Endothelial cell of umbilical vein (primary cell): ENCODE results near the gene SERPINA3. TPM values are rescaled to one million over a fixed set of nuclear protein-coding genes. Genes with fewer than 3 reads are reported as not detected.

Experiments used
- BruUV-seq: library from RNA; stranded (reverse); fragments of 400-500 nt; replicated peaks from 2 replicates; lab custom pipeline; 2021; lab: Mats Ljungman, UMichigan
- CTCF ChIA-PET: fragments of 300-600, 350-600 bp; sonication (Branson Sonifier 250); formaldehyde crosslinking; loops from one replicate; lab custom pipeline; 2021; ENCODE audit warnings: antibody characterized with exemption, inconsistent platforms; lab: Charles Lee
- POLR2A ChIA-PET: fragments of 300-600, 350-600 bp; sonication (Branson Sonifier 250); formaldehyde crosslinking; loops from one replicate; lab custom pipeline; 2021; ENCODE audit warnings: antibody characterized with exemption, inconsistent platforms; lab: Charles Lee
- DNase-seq: peaks from one replicate; pipeline ENCODE4 v3.0.0-alpha.2; 2011; ENCODE audit warnings: low read depth, low spot score
- FAIRE-seq: peaks from 2 replicates; lab custom pipeline; 2011; peaks lifted over from hg19 to GRCh38; lab: Jason Lieb, UNC
- H2AFZ ChIP-seq: 2 replicates; pipeline ENCODE4 v1.6.0; 2012; ENCODE audit warnings: low read depth, low read length, control low read depth, inconsistent platforms
- H3K27ac ChIP-seq: 2 replicates; pipeline ENCODE4 v1.5.1; 2011; ENCODE audit warnings: low read depth, mild to moderate bottlenecking, control low read depth, low read length, moderate library complexity; ENCODE audit not compliant: insufficient read depth
- H3K27me3 ChIP-seq, 2 experiments: 2 replicates each; pipeline versions ENCODE4 v1.6.0 to v1.6.1; 2011; ENCODE audit warnings: low read length in 2 of 2, mixed read lengths in 1 of 2; ENCODE audit not compliant: control insufficient read depth in 2 of 2, insufficient read depth in 2 of 2
- H3K36me3 ChIP-seq, 2 experiments: 2 replicates in 1 of 2; 3 replicates in 1 of 2; pipeline ENCODE4 v1.5.1; 2011; ENCODE audit warnings: low read length in 2 of 2, mild to moderate bottlenecking in 1 of 2, moderate library complexity in 1 of 2; ENCODE audit not compliant: control insufficient read depth in 2 of 2, insufficient read depth in 2 of 2; ENCODE audit errors: extremely low read depth in 1 of 2
- H3K4me1 ChIP-seq: 3 replicates; pipeline ENCODE4 v1.5.1; 2011; ENCODE audit warnings: mild to moderate bottlenecking, low read length; ENCODE audit not compliant: control insufficient read depth, insufficient read depth; ENCODE audit errors: extremely low read depth
- H3K4me2 ChIP-seq: 2 replicates; pipeline ENCODE4 v1.6.1; 2011; ENCODE audit warnings: low read length, control low read depth, mixed read lengths; ENCODE audit not compliant: insufficient read depth
- H3K4me3 ChIP-seq, 3 experiments: fragments of 200-600 bp in 1 of 3; sonication (generic), shearing (Covaris generic) in 1 of 3; replicated peaks in 1 of 3; 2 replicates each; pipeline ENCODE4 v1.5.1; 2011 to 2016; ENCODE audit warnings: control low read depth in 3 of 3, low read length in 3 of 3, mild to moderate bottlenecking in 2 of 3, inconsistent platforms in 1 of 3, low read depth in 1 of 3, moderate library complexity in 1 of 3; ENCODE audit not compliant: insufficient read depth in 1 of 3
- H3K79me2 ChIP-seq: 2 replicates; pipeline ENCODE4 v1.6.0; 2012; ENCODE audit warnings: low read length, inconsistent platforms; ENCODE audit not compliant: control insufficient read depth, insufficient read depth
- H3K9ac ChIP-seq: replicated peaks from 2 replicates; pipeline ENCODE3; 2011; ENCODE audit warnings: low read length, control low read depth; ENCODE audit not compliant: insufficient read depth; ENCODE audit errors: extremely low read depth
- H3K9me1 ChIP-seq: replicated peaks from 3 replicates; pipeline ENCODE4 v1.6.0; 2011; ENCODE audit warnings: mild to moderate bottlenecking, low read length; ENCODE audit not compliant: control insufficient read depth, insufficient read depth; ENCODE audit errors: extremely low read depth
- H3K9me3 ChIP-seq: replicated peaks from 2 replicates; pipeline ENCODE4 v1.5.1; 2012; ENCODE audit warnings: low read length, inconsistent platforms; ENCODE audit not compliant: control insufficient read depth, insufficient read depth
- H4K20me1 ChIP-seq: replicated peaks from 2 replicates; pipeline ENCODE3; 2011; ENCODE audit warnings: mild to moderate bottlenecking, low read length; ENCODE audit not compliant: control insufficient read depth, insufficient read depth; ENCODE audit errors: extremely low read depth
- EZH2 ChIP-seq: IDR thresholded peaks from 2 replicates; pipeline ENCODE4 v1.6.1; 2012; ENCODE audit warnings: borderline replicate concordance, low read depth, mild to moderate bottlenecking, moderate library complexity, low read length, inconsistent platforms; ENCODE audit not compliant: severe bottlenecking
- FOS ChIP-seq: IDR thresholded peaks from 2 replicates; pipeline ENCODE4 v1.6.1; 2011; ENCODE audit warnings: mild to moderate bottlenecking, low read length, moderate library complexity, borderline replicate concordance; ENCODE audit not compliant: insufficient read depth
- GATA2 ChIP-seq: IDR thresholded peaks from 2 replicates; pipeline ENCODE4 v1.7.0; 2011; ENCODE audit warnings: low read depth, mild to moderate bottlenecking, moderate library complexity, mixed read lengths, low read length; ENCODE audit not compliant: insufficient read length, insufficient read depth
- JUN ChIP-seq: IDR thresholded peaks from 2 replicates; pipeline ENCODE4 v1.6.1; 2011; ENCODE audit warnings: borderline replicate concordance, low read depth; ENCODE audit not compliant: insufficient read length, insufficient read depth
- MYC ChIP-seq: IDR thresholded peaks from one replicate; pipeline ENCODE4 v1.6.1; 2011; ENCODE audit warnings: mild to moderate bottlenecking, low read depth, low read length
- POLR2A ChIP-seq: IDR thresholded peaks from 2 replicates; pipeline ENCODE4 v1.6.1; 2012; ENCODE audit warnings: low read depth, mild to moderate bottlenecking, control low read depth, low read length
- POLR2AphosphoS5 ChIP-seq: IDR thresholded peaks from 2 replicates; pipeline ENCODE4 v1.6.1; 2012; ENCODE audit warnings: low read depth, mild to moderate bottlenecking, control low read depth, low read length, moderate library complexity; ENCODE audit not compliant: insufficient read depth
- dilution Hi-C: fragments of 300-500 bp; cut with MboI; formaldehyde crosslinking; loops from one replicate; pipeline ENCODE4 v1.15.0; 2019; ENCODE audit warnings: low sequenced_read_pairs; ENCODE audit not compliant: extremely low pct_ligation_motif_present
- intact Hi-C: fragments of 100-400 bp; cut with micrococcal nuclease; formaldehyde crosslinking; loops from one replicate; pipeline ENCODE4 v1.10.0; 2022
- polyA plus RNA-seq, 4 experiments: library from polyadenylated mRNA; depleted of rRNA in 3 of 4; stranded (reverse) in 3 of 4; unstranded in 1 of 4; fragments of >200 nt; gene quantifications; 2 replicates each; pipeline versions ENCODE4 v1.2.1 to v1.2.3, GENCODE V29; 2011 to 2012; ENCODE audit warnings: missing spikeins in 1 of 4
- total RNA-seq: library from RNA; stranded (reverse); gene quantifications from 2 replicates; pipeline ENCODE4 v1.2.3, GENCODE V29; 2021
- TF ChIP-seq, protein P1 (sequence below), 2 donors: IDR thresholded peaks; 1 replicate in 1 of 2; 2 replicates in 1 of 2; pipeline ENCODE4 v1.5.1; 2011; ENCODE audit warnings: low read length in 2 of 2, mild to moderate bottlenecking in 2 of 2, moderate library complexity in 2 of 2, control low read depth in 1 of 2, inconsistent platforms in 1 of 2, low read depth in 1 of 2; ENCODE audit not compliant: insufficient read depth in 1 of 2; ENCODE audit errors: extremely low read depth in 1 of 2
- TF ChIP-seq, protein P2 (sequence below): IDR thresholded peaks from 2 replicates; pipeline ENCODE4 v1.6.1; 2011; ENCODE audit not compliant: insufficient read depth, insufficient read length

The SERPINA3 gene
- total and polyA plus RNA-seq, 2 donors (not counting 3 experiments of a cell fraction or from before 2014, with no cell fraction given): not detected

DNA sequence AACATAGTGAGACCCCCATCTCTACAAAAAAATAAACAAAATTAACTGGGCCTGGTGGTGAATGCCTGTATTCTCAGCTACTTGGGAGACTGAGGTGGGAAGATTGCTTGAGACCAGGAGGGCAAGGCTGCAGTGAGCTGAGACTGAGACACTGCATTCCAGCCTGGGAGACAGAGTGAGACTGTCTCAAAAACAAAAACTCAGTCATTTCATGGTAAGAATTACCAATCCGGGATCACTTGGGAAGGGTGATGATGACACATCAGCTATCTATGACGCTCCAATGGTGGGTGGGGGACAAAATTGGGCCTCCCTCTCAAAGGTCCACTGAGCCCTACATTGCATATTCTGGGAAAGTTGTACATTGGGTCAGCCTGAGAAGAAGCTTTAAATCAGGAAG, 47.7 kb downstream of the SERPINA3 start:
- CTCF ChIA-PET: no interaction called here
- dilution Hi-C loops (no loop called here), intact Hi-C loops (no loop called here)
- no peak for TF ChIP-seq POLR2A
- TF ChIP-seq JUN: no peak
- TF ChIP-seq MYC: no peak
- TF ChIP-seq, protein P1, sequence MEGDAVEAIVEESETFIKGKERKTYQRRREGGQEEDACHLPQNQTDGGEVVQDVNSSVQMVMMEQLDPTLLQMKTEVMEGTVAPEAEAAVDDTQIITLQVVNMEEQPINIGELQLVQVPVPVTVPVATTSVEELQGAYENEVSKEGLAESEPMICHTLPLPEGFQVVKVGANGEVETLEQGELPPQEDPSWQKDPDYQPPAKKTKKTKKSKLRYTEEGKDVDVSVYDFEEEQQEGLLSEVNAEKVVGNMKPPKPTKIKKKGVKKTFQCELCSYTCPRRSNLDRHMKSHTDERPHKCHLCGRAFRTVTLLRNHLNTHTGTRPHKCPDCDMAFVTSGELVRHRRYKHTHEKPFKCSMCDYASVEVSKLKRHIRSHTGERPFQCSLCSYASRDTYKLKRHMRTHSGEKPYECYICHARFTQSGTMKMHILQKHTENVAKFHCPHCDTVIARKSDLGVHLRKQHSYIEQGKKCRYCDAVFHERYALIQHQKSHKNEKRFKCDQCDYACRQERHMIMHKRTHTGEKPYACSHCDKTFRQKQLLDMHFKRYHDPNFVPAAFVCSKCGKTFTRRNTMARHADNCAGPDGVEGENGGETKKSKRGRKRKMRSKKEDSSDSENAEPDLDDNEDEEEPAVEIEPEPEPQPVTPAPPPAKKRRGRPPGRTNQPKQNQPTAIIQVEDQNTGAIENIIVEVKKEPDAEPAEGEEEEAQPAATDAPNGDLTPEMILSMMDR (IDR thresholded peaks at IDR 0.05; ENCODE audit: extremely low read depth in 1 of 2, insufficient read depth in 1 of 2, low read depth in 1 of 2, low read length in 2 of 2): no peak
- no peak for TF ChIP-seq EZH2
- no peak for TF ChIP-seq POLR2AphosphoS5
- TF ChIP-seq, protein P2, sequence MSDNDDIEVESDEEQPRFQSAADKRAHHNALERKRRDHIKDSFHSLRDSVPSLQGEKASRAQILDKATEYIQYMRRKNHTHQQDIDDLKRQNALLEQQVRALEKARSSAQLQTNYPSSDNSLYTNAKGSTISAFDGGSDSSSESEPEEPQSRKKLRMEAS: no peak
- no peak for TF ChIP-seq FOS
- no peak for TF ChIP-seq GATA2
- Histone ChIP-seq H3K36me3 (no peaks in the 10 kb centered on the region), H3K27me3 (no peaks in the 10 kb centered on the region), H3K4me2 (no peak overlapping the region), H3K27ac (no peak overlapping the region), H3K4me3 (no peak overlapping the region), H3K9me1 (no peaks in the 10 kb centered on the region), H4K20me1 (no peaks in the 10 kb centered on the region), H3K9me3 (no peaks in the 10 kb centered on the region), H3K9ac (no peak overlapping the region), H2AFZ (no peak overlapping the region), H3K4me1 (no peaks in the 10 kb centered on the region), H3K79me2 (no peaks in the 10 kb centered on the region)
- DNase-seq: no peak
- FAIRE-seq: no peak
- POLR2A ChIA-PET: no interaction called here
- no TSS peak for BruUV-seq
